Raji (cell line): ENCODE results near the gene TBX21.

Source experiments
- POLR2A ChIP-seq: IDR thresholded peaks from 2 replicates; pipeline ENCODE4 v1.6.1; 2011; ENCODE audit warnings: low read depth, low read length, control low read depth; ENCODE audit not compliant: insufficient read depth

The TBX21 gene

DNA sequence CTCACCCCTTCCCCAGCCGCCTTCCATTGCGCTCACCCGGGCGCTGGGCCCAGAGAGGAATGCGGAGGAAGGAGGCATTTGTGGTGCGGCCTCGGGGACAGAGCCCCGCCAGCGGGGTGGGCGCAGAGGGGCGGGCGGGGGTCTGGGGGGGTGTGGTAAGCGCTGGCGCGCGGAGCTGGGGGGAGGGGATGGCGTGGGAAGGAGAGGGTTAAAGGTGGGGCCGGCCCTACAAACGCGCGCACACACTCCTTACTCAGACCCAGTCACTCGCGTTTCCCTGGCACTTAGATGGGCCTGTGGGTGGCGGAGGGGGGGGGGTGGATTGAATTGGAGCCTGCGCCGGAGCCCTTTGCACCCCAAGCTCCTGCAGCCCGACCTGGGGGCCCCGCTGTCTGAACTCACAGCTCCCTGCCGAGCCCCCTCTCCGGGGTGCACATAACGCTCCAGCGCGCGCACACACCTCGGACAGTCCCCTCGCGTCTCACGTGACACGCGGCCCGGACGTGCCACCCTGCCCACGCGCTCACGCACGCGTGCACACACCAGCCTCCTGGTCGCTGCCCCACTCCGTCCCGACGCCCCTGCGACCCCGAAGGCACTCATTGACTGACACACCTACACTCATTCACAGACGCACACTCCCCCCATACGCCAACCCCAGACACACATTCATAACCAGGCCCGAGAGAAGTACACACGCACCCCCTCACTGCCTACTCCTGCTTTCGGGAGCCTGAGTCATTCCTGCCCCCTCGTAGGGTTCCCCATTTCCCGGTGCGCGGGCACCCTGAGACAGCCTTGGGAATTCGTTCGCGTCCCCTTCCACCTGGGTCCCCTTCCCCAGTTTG is 38.2 kb upstream of the TBX21 start:
- TF ChIP-seq POLR2A, result no peak

DNA sequence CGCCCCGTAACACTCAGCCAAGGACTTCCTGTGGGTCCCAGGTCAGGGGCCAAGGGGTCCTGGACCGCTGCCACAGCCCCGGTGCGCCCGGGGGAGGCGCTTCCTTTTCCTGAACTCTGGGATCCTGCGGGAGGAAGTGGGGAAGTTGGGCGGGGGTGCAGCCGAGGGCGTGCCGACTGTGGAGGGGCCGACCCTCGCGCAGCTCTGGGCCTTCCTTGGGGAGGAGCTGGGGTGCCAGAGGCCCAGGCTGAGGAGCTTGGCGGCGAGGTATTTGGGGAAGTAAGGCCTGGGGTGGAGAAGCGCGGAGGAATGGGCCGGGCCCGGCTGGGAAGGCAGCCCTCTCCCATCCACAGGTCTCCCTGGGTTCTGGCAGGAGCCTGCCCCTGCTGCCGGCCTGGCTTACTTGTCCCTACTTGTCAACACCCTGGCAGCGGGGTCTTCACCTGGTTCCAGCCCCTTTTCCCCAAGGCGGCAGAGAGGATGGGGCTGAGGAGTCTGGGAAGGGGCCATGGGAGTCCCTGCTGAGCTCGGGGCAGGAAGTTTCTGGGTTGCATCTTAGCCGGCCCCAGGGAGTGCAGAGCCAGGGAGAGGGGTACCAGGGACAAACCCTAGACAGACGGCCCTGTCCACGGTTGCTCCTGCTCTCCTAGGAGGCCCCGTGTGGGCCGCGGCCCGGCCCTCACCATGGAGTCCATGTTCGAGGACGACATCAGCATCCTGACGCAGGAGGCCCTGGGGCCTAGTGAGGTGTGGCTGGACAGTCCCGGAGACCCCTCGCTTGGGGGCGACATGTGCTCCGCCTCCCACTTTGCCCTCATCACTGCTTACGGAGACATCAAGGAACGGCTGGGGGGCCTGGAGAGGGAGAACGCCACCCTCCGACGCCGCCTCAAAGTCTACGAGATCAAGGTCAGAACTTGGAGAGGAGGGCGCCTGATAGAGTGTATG is 37.3 kb upstream of the TBX21 start:
- no peak for TF ChIP-seq POLR2A

DNA sequence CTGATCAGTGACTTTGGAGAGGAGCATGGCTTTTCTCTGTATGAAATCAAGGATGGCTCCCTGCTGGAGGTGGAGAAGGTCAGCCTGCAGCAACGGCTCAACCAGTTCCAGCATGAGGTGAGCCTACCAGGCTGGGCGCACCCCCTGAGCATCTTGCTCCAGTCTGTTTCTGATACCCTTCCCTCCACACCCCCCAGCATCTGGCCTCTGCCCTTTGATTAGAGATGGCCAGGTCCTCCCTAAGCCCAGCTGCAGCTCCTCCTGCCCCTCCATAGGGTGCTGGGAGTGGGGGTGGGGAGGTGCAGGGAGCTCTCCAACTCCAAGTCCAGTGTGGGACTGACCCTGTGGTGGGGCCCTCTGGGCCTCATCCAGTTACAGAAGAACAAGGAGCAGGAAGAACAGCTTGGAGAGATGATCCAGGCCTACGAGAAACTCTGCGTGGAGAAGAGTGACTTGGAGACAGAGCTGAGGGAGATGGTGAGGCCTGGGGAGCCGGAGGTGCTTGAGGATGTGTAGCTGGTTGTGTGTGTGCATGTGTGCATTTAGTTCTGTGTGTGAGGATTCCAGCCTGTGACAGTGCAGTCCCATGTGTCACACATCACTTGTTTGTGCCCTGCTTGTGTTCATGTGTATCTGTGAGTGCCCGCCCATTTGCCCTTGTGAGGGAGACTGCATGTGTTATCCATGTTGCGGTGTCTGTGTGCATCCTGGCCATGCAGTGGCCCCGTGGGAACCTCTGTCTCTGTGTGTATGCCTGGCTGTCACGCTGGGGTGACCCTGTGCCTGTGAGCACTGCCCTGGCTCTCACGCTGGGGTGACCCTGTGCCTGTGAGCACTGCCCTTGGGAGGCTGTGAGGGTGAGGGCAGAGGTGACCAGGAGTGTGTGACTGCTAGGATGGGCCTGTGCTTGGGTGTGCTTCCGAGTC is 36.1 kb upstream of the TBX21 start:
- TF ChIP-seq POLR2A, result no peak

DNA sequence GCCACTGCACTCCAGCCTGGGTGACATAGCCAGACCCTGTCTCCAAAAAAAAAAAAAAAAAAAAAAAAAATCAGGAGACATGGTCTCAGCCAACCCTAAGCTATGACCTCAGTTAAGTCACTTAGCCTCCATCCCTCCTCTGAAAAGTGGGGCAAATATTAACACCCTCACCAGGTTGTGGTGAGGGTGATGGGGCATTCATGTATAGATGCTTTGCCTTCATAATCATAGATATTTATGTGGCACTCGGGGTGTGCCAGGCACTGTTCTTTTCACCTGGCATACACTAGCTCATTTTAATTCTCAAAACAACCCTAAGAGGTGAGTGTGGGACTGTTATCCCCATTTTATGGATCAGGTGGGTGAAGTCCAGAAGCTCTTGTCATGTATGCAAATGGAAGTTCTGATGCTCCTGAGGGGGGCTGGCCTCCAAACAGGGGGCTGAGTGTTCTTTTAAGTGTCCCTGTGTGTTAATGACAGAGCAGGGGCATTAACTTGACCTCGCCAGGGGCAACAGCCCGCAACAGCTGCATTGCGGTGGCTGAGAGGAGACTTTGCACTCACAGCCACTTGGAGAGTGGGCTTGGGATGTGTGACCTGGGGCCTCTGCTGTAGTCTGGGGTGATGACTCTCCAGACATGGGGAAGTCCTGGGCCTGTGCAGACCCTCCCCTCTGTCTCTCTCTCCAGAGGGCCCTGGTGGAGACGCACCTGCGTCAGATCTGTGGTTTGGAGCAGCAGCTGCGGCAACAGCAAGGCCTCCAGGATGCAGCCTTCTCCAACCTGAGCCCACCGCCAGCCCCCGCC is 34.9 kb upstream of the TBX21 start:
- no peak for TF ChIP-seq POLR2A

DNA sequence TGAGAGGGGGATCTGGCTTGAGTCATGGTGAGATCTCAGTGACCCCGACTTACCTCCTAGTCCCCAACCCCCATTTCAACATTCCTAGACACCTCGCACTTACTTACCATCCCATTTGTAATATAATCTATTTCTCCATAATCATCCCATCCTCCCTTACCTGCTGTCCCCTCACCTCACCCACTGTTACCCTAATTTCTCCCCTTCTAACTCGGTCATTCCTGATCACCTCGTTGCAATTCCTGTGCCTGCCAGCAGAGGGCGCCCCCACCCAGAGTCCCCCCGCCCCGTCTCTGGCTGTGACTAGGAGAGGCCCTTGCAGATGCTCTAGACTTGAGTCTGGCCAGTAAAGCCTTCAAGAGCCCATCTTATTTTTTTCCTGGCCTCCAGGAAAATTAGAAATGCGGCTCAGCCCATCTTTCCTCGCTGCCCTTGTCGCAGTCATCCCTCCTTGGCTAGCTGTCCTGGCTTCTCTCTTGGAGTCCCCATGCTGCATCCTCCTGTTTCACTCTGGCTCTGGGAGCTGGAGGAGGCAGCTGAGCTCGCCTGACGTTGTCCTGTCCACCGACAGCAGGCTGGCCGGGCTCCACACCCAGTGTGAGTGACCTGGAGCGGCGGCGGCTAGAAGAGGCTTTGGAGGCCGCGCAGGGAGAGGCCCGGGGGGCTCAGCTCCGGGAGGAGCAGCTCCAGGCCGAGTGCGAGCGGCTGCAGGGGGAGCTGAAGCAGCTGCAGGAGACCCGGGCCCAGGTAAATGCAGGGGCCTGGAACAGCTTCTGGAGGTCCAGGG is 34.1 kb upstream of the TBX21 start:
- TF ChIP-seq POLR2A, result no peak

DNA sequence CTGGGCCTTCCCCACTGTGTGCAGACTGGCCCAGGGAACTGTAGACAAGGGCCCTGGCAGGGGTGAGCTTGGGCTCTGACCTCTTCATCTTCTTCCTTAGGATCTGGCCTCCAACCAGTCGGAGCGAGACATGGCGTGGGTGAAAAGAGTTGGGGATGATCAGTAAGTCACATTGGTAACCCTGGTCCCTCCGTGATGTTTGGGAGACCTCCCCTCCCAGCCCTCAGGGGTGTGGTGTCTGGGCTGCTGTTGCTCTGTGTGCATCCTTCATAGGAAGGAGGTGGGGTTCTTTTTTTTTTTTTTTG is 33.5 kb upstream of the TBX21 start:
- TF ChIP-seq POLR2A, result no peak

DNA sequence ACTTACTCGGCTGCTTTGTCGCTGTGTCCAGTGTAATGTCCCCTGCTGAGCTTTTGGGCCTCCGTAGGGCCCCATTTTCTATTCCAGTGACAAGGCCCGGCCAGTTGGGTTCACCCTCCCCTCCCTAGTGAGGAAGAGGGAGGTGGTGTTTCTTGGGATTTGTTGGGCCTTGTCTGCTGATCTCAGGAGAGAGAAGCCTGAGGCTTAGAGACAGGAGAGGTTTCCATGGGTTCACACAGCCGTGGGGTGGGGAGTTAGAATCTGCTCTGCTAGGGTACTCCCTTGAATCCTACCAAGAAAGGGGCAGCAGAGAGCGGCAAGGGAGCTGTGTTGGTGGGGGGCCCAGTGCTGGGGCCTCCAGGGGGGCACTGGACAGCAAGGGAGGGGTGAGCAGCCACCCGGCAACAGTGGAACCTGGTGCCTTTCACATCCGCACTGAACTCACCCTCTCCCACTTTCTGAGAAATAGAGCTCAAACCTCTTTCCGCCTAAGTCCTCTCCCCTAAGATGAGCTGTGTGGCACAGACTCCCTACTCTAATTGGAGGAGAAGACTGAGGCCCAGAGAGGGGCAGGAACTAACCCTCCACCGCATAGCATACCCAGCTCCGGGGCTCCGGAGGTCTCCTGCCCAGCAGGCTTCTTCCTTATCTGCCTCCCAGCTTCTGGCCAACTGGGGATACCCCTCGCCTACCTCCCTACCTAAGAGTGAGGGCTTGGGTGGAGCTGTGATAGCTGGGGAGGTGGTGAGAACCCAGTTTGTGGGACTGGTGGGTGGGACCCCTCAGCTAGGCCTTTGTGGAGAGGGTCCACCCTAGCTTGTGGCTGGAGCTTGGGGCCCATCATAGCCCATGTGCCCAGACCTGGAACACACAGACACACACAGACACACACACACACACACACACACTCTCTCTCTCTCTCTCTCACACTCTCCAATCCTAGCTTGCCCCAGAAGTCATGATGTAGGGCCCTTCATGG is 32.3 kb upstream of the TBX21 start:
- no peak for TF ChIP-seq POLR2A

DNA sequence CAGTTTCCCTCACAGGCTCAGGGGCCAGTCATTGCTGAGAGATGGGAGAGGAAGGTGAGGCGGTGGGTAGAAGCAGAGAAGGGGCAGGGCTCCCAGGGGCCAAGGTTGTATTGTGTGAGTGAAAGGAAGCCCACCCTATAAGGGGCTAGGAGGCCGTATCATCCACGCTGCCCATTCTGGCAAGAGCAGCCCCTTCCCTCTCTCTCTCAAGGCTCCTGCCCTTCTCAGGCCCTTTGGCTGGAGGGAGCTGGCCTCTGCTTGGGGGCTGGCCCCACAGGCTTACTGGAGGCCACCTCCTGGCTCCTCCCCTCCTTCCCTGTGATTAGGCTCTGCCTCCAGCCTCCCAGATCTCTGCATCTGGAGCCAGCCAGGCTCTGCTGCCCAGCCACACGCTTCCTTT is 31.4 kb upstream of the TBX21 start:
- TF ChIP-seq POLR2A, result no peak

DNA sequence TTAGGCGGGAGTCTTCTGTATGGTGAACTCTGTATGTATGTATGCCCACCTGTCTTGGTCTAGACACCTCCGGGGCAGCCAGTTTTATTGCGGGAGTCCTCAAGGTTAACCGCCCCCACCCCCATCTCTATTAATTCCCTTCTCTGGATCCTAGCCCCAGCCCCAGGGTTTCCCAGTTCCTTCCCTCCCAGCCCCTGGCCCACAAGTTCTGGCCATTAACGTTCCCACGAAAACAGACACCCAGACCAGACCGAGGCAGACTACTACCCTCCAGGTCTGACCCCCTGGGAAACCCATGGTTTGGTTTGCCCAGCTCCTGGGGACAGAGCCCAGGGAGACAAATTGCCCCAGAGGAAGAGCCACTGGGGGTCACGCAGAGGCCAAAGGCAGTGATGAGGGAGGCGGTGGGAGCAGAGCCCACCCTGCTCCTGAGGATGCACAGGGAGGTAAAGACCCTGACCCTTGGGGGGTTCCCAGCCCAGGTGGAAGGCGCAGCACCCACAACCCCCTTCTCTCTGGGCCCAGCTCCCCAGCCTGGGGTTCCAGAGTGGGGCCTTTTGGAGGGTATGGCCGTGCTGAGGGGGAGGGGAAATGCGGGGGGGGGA is 30.5 kb upstream of the TBX21 start:
- no peak for TF ChIP-seq POLR2A

DNA sequence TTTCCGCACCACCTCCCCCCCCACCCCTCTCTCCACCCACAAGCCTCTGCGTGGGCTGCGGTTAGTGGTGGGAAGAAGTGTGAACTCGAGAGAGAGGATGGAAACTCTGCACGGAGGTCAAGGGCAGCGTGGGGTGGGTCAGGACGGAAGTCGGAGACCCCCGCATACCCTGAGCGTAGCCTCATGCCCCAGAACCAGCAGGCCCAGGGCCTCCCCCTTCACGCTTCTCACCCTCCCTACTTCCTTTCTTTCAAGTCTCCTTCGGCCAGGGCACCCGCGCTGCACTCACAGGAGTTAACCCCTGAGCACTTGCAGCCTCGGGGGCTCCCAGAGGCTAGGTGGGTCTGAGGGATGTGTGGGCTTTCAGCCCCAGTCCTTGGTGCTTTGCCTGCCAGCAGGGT is 29.8 kb upstream of the TBX21 start:
- TF ChIP-seq POLR2A, result no peak

DNA sequence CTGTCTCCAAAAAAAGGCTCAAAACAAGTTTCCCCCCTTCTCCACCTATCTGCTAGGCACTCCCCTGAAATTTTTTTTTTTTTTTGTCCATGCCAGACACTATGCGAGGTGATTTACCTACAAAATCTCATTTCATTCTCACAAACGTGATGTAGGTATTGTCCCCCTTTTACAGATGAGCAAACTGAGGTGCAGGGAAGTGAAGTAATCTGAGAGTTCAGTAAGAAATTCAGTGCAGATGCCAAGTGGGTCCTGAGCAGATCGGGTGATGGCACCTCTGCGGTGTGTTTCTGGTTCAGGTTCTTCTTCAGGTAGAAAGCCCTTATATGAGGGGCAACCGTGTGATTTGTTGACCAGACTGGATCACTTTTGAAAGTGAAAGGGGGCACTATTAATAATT is 29.4 kb upstream of the TBX21 start:
- TF ChIP-seq POLR2A, result no peak

DNA sequence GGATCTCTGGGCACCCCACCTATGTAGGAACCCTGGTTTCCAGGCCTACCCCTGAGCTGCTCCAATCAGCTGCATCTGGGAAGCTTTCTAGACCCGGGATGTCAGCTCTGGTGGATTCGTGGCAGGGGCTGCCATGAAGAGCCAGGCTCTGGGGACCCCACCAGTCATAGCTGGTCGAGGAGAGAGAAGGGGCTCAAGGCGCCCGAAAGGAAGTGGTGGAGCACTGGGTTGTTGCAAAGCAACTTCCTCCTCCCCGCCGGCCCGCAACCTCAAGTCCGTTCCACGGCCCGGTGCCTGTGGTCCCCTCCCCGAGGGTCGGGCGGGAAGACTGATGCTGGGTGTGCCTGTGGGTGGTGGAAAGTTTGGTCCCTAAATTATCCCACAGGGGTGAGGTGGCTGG is 28.9 kb upstream of the TBX21 start:
- TF ChIP-seq POLR2A, result no peak
